KMS-11 (cell line): ENCODE results near the gene ATP4B.

Experiments used
- H2AFZ ChIP-seq: fragments of 200-600 bp; sonication (generic); 2 replicates; pipeline ENCODE4 v1.6.1; 2016; ENCODE audit warnings: antibody characterized with exemption, mixed run types, low read depth
- H3K27ac ChIP-seq: fragments of 200-600 bp; sonication (generic); 2 replicates; pipeline ENCODE4 v1.6.1; 2016; ENCODE audit warnings: mild to moderate bottlenecking, mixed run types
- H3K27me3 ChIP-seq: fragments of 200-600 bp; sonication (generic); 2 replicates; pipeline ENCODE4 v1.6.1; 2017; ENCODE audit warnings: mild to moderate bottlenecking, low read depth, mixed run types, moderate library complexity; ENCODE audit not compliant: insufficient read depth
- H3K36me3 ChIP-seq: fragments of 200-600 bp; sonication (generic); 2 replicates; pipeline ENCODE4 v1.6.1; 2017; ENCODE audit warnings: mild to moderate bottlenecking, mixed run types; ENCODE audit not compliant: insufficient read depth
- H3K4me1 ChIP-seq: fragments of 200-600 bp; sonication (generic); 2 replicates; pipeline ENCODE4 v1.6.1; 2016; ENCODE audit warnings: mild to moderate bottlenecking, low read depth, mixed run types; ENCODE audit not compliant: poor library complexity, severe bottlenecking
- H3K4me2 ChIP-seq: fragments of 200-600 bp; sonication (generic); 2 replicates; pipeline ENCODE4 v1.7.0; 2016; ENCODE audit warnings: mild to moderate bottlenecking, mixed run types
- H3K4me3 ChIP-seq: fragments of 200-600 bp; sonication (generic); IDR thresholded peaks from 2 replicates; pipeline ENCODE4 v1.6.1; 2017; ENCODE audit warnings: low read depth, low read length, mixed read lengths; ENCODE audit not compliant: insufficient read depth
- H3K79me2 ChIP-seq: fragments of 200-600 bp; sonication (generic); 2 replicates; pipeline ENCODE4 v1.6.1; 2016; ENCODE audit warnings: low read depth, mixed run types; ENCODE audit not compliant: insufficient read depth
- H3K9ac ChIP-seq: fragments of 200-600 bp; sonication (generic); 2 replicates; pipeline ENCODE4 v1.6.1; 2016; ENCODE audit warnings: mild to moderate bottlenecking, mixed run types
- H4K20me1 ChIP-seq: fragments of 200-600 bp; sonication (generic); 2 replicates; pipeline ENCODE4 v1.6.1; 2016; ENCODE audit warnings: mild to moderate bottlenecking, mixed run types; ENCODE audit not compliant: insufficient read depth
- TF ChIP-seq, protein P1 (sequence below): fragments of 200-600 bp; sonication (generic); conservative IDR thresholded peaks from 2 replicates; pipeline ENCODE4 v1.6.1; 2017; ENCODE audit warnings: low read depth, mild to moderate bottlenecking, antibody characterized with exemption, low read length, moderate library complexity, mixed read lengths

The ATP4B gene

DNA sequence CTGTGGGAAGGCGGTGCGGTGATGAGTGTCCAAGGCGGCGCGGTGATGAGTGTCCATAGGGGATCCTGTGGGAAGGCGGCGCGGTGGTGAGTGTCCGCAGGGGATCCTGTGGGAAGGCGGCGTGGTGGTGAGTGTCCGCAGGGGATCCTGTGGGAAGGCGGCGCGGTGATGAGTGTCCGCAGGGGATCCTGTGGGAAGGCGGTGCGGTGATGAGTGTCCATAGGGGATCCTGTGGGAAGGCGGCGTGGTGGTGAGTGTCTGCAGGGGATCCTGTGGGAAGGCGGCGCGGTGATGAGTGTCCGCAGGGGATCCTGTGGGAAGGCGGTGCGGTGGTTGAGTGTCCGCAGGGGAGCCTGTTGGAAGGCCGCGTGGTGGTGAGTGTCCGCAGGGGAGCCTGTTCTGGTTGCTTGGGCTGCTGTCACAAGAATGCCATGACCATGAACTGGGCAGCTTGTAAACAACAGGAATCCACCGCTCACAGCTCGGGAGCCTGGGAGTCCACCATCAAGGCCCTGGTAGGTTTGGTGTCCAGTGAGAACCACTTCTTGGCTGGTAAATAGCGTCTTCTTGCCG, 52.0 kb downstream of the ATP4B start:
- H3K79me2 ChIP-seq = peaks cover 34% of the 10 kb centered on the region; the same call in 1 of the 2 replicates
- no peak overlapping the region for H3K27ac ChIP-seq
- H3K9ac ChIP-seq = no peak overlapping the region
- no peak overlapping the region for H3K4me3 ChIP-seq
- H3K36me3 ChIP-seq = no peaks in the 10 kb centered on the region
- TF ChIP-seq, protein P1, sequence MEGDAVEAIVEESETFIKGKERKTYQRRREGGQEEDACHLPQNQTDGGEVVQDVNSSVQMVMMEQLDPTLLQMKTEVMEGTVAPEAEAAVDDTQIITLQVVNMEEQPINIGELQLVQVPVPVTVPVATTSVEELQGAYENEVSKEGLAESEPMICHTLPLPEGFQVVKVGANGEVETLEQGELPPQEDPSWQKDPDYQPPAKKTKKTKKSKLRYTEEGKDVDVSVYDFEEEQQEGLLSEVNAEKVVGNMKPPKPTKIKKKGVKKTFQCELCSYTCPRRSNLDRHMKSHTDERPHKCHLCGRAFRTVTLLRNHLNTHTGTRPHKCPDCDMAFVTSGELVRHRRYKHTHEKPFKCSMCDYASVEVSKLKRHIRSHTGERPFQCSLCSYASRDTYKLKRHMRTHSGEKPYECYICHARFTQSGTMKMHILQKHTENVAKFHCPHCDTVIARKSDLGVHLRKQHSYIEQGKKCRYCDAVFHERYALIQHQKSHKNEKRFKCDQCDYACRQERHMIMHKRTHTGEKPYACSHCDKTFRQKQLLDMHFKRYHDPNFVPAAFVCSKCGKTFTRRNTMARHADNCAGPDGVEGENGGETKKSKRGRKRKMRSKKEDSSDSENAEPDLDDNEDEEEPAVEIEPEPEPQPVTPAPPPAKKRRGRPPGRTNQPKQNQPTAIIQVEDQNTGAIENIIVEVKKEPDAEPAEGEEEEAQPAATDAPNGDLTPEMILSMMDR = no peak
- no peaks in the 10 kb centered on the region for H3K4me1 ChIP-seq
- no peak overlapping the region for H3K4me2 ChIP-seq
- H4K20me1 ChIP-seq = no peaks in the 10 kb centered on the region
- no peak overlapping the region for H2AFZ ChIP-seq
- H3K27me3 ChIP-seq = no peaks in the 10 kb centered on the region

DNA sequence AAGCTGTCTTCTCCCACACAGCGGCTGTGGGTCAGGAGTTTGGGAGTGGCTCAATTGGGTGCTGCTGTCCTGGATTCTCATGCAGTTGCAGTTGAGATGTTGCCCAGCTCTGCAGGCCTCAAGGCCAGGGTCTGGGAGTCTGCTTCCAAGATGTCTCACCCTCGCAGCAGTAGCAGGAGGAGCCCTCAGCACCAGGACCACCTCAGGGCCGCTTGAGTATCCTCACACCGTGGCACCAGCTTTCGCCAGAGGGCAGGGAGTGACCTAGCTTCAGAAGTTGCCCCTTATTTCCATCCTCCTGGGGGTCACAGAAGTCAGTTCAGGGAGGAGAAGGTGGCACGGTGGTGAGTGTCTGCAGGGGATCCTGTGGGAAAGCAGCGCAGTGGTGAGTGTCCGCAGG, 52.5 kb downstream of the ATP4B start:
- Histone ChIP-seq H3K27me3 (no peaks in the 10 kb centered on the region), H3K4me1 (no peaks in the 10 kb centered on the region), H3K4me3 (no peak overlapping the region), H3K36me3 (no peaks in the 10 kb centered on the region), H3K27ac (no peak overlapping the region), H3K9ac (no peak overlapping the region), H4K20me1 (no peaks in the 10 kb centered on the region), H3K79me2 (peaks cover 39% of the 10 kb centered on the region; the same call in 1 of the 2 replicates), H2AFZ (no peak overlapping the region), H3K4me2 (no peak overlapping the region)
- TF ChIP-seq, protein P1 = no peak

DNA sequence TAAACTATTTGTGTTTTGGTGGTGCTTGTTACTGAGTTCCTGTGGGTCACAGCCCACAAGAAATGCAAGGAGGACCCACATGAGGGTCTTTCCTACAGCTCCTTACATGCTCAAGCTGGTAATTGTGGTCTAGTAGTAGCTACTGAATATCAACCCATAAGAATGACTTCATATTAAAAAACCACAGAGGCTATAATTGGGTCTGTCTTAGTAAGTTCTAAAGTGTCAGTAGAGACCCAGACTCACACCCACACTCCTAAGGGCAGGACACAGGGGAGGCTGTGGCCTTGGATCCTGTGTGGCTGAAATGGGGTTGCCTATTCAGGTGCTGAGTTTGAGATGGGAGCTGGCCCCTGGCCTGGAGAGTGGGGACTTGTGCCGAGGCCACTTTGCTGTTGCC, 53.8 kb downstream of the ATP4B start:
- no peaks in the 10 kb centered on the region for H3K27me3 ChIP-seq
- no peak overlapping the region for H3K4me2 ChIP-seq
- H3K79me2 ChIP-seq = peaks cover 51% of the 10 kb centered on the region; the same call in 1 of the 2 replicates
- H4K20me1 ChIP-seq = no peaks in the 10 kb centered on the region
- no peak overlapping the region for H3K27ac ChIP-seq
- no peaks in the 10 kb centered on the region for H3K4me1 ChIP-seq
- TF ChIP-seq, protein P1 = no peak
- no peak overlapping the region for H2AFZ ChIP-seq
- no peak overlapping the region for H3K4me3 ChIP-seq
- no peaks in the 10 kb centered on the region for H3K36me3 ChIP-seq
- no peak overlapping the region for H3K9ac ChIP-seq

DNA sequence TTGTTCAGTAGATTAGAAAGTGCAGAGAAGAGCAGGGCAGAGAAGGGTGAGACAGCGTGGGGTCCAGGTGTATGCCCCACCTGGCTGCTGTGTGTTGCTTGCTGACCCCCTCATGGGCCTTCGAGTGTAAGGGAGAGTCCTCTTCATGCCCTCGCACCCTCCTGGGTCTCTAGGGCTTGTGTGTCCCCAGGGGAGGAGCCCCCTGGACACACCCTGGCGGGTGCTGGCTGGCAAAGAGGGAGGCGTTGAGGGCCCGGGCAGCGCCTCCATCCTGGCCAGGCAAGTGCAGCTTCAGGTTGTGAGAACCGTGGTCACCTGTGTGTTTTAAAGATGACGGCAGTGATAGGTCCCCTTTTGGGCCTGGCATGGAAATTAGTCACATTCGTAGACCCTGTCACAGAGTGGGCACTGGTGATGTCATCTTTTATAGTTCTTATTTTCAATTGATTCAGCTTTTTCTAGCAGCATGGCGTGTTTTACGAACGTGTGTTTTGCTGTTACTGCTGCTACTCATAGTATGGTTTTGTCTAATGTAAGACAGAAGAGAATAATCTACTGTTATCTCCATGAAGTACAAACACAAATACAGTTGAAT, 54.8 kb downstream of the ATP4B start:
- TF ChIP-seq, protein P1 = no peak
- Histone ChIP-seq H2AFZ (no peak overlapping the region), H3K27me3 (no peaks in the 10 kb centered on the region), H3K36me3 (no peaks in the 10 kb centered on the region), H3K4me1 (no peaks in the 10 kb centered on the region), H3K4me2 (no peak overlapping the region), H4K20me1 (no peaks in the 10 kb centered on the region), H3K27ac (no peak overlapping the region), H3K9ac (no peak overlapping the region), H3K79me2 (peaks cover 48% of the 10 kb centered on the region; the same call in 1 of the 2 replicates), H3K4me3 (no peak overlapping the region)
